Stimulated activated memory B cell treated with anti-CD40 and anti-IgM and Interleukin-4, amounts not matched to agents 10 μg/mL and 1 μg/mL and 100 μg/mL, for 72 hours (primary cell): ENCODE results near the gene HLF.

Source experiments
- ATAC-seq: fragments of 150-1000 bp; cut with Tn5 transposase; 2 replicates; pipeline ENCODE4 v1.10.0; 2021
- H3K27ac Mint-ChIP-seq: one replicate; pipeline ENCODE4 v1.8.0; 2022; ENCODE audit warnings: mild to moderate bottlenecking, mixed read lengths
- H3K27me3 Mint-ChIP-seq: one replicate; pipeline ENCODE4 v1.8.0; 2022; ENCODE audit warnings: mixed read lengths
- H3K36me3 Mint-ChIP-seq: one replicate; pipeline ENCODE4 v1.8.0; 2022; ENCODE audit warnings: mixed read lengths
- H3K4me1 Mint-ChIP-seq: one replicate; pipeline ENCODE4 v1.8.0; 2022; ENCODE audit warnings: mixed read lengths
- H3K4me3 Mint-ChIP-seq: one replicate; pipeline ENCODE4 v1.8.0; 2022; ENCODE audit warnings: mild to moderate bottlenecking, moderate library complexity, mixed read lengths
- H3K9me3 Mint-ChIP-seq: one replicate; pipeline ENCODE4 v1.8.0; 2022; ENCODE audit warnings: mixed read lengths

The HLF gene, protein sequence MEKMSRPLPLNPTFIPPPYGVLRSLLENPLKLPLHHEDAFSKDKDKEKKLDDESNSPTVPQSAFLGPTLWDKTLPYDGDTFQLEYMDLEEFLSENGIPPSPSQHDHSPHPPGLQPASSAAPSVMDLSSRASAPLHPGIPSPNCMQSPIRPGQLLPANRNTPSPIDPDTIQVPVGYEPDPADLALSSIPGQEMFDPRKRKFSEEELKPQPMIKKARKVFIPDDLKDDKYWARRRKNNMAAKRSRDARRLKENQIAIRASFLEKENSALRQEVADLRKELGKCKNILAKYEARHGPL

DNA sequence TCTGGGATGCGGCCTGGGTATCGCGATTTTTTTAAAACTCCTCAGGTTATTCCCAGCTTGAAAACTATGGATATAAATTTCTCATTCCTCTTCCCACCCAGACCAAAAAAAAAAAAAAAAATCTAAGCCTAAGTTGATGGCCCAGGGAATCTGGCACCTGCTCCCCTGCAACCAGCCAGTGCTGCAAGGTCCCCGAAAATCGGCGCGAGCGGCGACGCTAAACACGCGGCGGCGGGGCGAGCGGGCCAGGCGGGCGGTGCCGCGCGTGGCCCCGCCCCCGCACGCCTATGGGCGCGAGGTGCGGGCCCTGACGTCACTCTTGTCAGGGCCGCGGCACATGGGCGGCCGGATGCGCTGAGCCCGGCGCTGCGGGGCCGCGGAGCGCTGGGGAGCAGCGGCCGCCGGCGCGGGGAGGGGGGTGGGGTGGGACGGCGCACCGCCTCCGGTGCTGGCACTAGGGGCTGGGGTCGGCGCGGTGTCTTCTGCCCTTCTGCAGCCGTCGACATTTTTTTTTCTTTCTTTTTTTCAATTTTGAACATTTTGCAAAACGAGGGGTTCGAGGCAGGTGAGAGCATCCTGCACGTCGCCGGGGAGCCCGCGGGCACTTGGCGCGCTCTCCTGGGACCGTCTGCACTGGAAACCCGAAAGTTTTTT is at the start of gene HLF:
HLF (plus strand) TSS at position 316 of the 654 bp plus-strand sequence. CDS start 525 bp downstream, outside the sequence.
- Mint-ChIP-seq H3K27me3 (peaks cover 93% of the 10 kb centered on the region), H3K4me1 (peaks cover 15% of the 10 kb centered on the region), H3K4me3 (peak within 1 kb of the TSS; percentile 59), H3K36me3 (no peaks in the 10 kb centered on the region), H3K27ac (no peak within 1 kb of the TSS), H3K9me3 (no peaks in the 10 kb centered on the region)
- ATAC-seq = peak; percentile 84

DNA sequence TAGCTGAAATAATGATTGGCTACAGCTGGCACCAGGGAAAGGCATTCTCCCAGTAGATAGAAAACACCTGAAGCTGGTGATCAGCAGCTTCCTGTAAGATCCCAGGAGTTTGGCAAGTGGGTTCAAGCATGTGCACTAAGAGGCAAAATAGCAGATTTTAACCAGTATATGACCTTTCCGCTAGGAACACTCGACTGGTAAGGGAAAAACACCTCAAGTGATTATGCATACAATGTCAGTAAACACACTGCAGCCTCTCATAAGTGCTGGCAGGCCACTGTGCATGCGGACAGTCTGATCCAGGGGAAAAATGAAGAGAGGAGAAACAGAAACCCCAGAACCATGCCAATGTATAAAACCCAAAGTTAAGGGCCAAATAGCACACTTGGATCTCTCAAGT is 49.0 kb upstream of the HLF start:
- H3K4me3 Mint-ChIP-seq = no peak overlapping the region
- no peak overlapping the region for H3K27ac Mint-ChIP-seq
- no peak for ATAC-seq
- H3K4me1 Mint-ChIP-seq = no peaks in the 10 kb centered on the region
- H3K36me3 Mint-ChIP-seq = no peaks in the 10 kb centered on the region
- no peaks in the 10 kb centered on the region for H3K9me3 Mint-ChIP-seq
- H3K27me3 Mint-ChIP-seq = peaks cover 29% of the 10 kb centered on the region

DNA sequence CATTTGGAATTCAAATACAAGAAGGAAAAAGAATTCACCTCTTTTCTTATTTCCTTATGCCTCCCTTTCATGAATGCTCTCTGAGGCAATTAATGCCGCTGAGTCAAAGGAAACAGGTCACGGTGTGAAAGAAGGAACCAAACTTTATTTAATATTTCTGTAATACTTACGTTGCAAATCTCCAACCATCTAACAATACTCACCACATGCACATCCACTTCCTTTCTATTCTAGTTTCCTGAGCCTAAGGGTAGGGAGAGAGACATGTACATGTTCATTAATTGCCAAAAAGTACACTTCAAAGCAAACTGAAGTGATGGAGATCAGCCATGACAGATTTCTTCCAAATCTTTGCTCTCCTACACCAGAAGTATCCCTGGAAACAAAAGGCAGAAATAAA is 47.9 kb upstream of the HLF start:
- Mint-ChIP-seq H3K27ac (no peak overlapping the region), H3K4me1 (no peaks in the 10 kb centered on the region), H3K4me3 (no peak overlapping the region), H3K9me3 (no peaks in the 10 kb centered on the region), H3K36me3 (no peaks in the 10 kb centered on the region), H3K27me3 (peaks cover 29% of the 10 kb centered on the region)
- no peak for ATAC-seq

DNA sequence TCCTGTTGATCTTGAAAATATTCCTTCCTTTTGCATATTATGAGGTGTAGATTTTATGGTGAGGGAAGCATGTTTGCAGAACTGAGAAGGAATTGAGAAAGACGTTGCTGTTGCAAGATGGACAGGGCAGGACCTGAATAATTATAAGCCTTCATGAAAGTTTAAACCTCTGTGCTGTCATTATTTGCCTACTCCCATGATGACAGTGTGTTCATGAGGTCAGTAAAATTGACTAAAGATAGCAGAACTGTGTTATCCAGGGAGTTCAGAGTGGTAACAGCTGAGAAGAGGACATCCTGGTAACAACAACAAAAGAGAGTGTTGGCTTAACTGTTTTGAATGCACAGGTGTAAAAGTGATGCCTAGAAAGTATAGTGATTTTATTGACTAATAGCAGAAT is 45.3 kb upstream of the HLF start:
- no peak for ATAC-seq
- H3K4me1 Mint-ChIP-seq = no peaks in the 10 kb centered on the region
- H3K27ac Mint-ChIP-seq = no peak overlapping the region
- H3K9me3 Mint-ChIP-seq = no peaks in the 10 kb centered on the region
- H3K4me3 Mint-ChIP-seq = no peak overlapping the region
- peaks cover 38% of the 10 kb centered on the region for H3K27me3 Mint-ChIP-seq
- H3K36me3 Mint-ChIP-seq = no peaks in the 10 kb centered on the region

DNA sequence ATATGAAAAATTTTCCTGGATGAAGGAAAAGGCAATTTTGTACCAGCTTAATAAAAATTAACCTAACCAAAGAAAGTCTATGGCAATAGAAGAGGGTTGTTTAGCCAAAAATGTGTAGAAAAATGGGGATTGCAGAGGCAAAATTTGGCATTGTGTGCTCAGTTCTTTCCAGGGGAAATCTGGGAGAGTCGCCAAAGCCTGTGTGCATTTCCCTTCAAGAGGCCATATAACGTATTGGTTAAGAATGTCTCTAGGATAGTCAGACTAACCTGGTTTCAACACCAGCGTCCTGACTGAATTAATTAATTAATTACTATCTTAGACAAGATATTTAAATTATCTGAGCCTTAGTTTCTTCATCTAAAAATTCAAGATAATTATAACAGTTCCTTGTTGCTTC is 44.8 kb upstream of the HLF start:
- no peak for ATAC-seq
- no peaks in the 10 kb centered on the region for H3K36me3 Mint-ChIP-seq
- H3K27ac Mint-ChIP-seq = no peak overlapping the region
- H3K4me1 Mint-ChIP-seq = no peaks in the 10 kb centered on the region
- peaks cover 39% of the 10 kb centered on the region for H3K27me3 Mint-ChIP-seq
- no peak overlapping the region for H3K4me3 Mint-ChIP-seq
- no peaks in the 10 kb centered on the region for H3K9me3 Mint-ChIP-seq

DNA sequence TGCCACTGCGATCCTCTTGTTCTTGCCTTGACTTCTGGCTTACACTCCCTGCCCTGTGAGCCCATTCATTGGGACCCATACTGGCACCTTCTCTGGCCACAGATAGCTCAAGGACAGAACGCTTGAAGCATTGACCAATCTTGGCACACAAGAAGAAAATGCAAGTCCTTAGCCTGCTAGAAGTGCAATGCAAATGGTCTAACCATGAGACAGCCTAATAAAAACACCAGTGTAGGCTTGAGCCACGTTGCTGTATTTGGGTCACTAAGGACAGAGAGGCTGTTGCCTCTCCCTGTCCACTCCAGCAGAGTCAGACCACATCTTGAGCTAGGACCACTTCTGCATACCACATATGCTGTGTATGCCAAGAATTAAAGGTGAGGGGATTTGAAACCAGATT is 41.2 kb upstream of the HLF start:
- H3K4me1 Mint-ChIP-seq = no peaks in the 10 kb centered on the region
- peaks cover 37% of the 10 kb centered on the region for H3K27me3 Mint-ChIP-seq
- no peaks in the 10 kb centered on the region for H3K9me3 Mint-ChIP-seq
- H3K36me3 Mint-ChIP-seq = no peaks in the 10 kb centered on the region
- peak; percentile 8 for ATAC-seq
- H3K4me3 Mint-ChIP-seq = no peak overlapping the region
- no peak overlapping the region for H3K27ac Mint-ChIP-seq

DNA sequence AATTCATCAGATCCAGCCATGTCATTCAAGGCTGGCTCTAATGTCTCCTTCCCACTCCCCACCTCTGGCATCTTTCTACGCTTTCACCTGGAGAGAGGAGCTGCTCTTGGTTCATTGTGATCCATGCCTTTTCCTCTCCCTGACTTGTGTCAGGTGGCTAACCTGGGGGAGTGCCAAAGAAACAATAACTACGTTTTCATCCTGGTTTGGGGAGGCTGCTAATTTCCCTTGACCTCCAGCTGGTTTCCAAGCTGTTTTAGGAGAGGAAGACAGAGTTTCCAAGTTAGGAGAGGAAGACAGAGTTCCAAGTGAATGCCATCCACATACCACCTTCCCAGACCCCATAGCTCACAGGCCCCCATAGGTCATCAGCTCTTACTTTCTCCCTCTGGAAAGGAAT is 40.0 kb upstream of the HLF start:
- Mint-ChIP-seq H3K36me3 (no peaks in the 10 kb centered on the region), H3K4me1 (no peaks in the 10 kb centered on the region), H3K9me3 (no peaks in the 10 kb centered on the region), H3K4me3 (no peak overlapping the region), H3K27me3 (peaks cover 30% of the 10 kb centered on the region), H3K27ac (no peak overlapping the region)
- ATAC-seq = no peak

DNA sequence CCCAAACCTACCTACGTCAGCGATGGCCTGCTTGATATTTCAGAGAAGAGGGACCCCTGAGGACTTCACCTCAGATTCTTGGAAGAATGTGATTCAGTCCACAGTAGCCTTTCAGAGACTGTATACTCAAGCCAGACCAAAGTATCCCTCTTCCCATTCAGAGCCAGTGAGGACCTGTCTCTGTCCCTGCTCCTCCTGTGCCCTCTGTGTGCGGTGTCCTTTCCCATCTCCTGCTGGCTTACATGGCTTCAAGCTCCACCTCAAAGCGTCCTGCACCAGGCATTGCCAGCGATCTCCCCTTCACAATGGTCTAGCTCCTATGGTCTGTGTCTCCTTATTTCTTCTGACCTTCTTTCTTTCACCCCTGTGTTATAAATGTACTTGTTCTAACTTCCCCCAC is 39.5 kb upstream of the HLF start:
- Mint-ChIP-seq H3K27ac (no peak overlapping the region), H3K36me3 (no peaks in the 10 kb centered on the region), H3K4me3 (no peak overlapping the region), H3K9me3 (no peaks in the 10 kb centered on the region), H3K27me3 (peaks cover 33% of the 10 kb centered on the region), H3K4me1 (no peaks in the 10 kb centered on the region)
- ATAC-seq = no peak

DNA sequence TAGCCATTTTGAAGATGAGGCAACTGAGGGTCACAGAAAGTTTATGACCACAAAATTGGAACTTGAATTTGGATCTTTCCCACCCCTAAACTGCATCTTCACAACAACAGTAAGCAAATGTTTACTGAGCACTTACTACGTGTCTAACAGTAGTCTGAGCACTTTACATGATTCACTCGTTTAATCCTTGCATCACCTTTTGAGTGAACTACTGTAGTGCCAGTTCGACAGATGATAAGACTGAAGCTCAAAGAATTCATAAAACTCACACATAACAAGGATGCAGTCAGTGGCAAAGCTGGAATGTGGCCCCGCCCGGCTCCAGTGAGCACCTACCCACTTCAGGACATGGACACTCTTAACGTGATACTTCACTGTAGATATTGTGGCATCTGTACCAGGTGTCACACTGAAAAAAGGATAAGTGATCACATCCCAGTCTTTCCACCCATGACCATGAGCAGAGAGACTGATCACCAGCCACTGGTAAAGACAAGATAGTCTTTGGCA is 36.0 kb upstream of the HLF start:
- Mint-ChIP-seq H3K36me3 (no peaks in the 10 kb centered on the region), H3K27ac (no peak overlapping the region), H3K27me3 (peaks cover 30% of the 10 kb centered on the region), H3K4me1 (peaks cover under 1% of the 10 kb centered on the region), H3K4me3 (no peak overlapping the region), H3K9me3 (peaks cover 3% of the 10 kb centered on the region)
- no peak for ATAC-seq

DNA sequence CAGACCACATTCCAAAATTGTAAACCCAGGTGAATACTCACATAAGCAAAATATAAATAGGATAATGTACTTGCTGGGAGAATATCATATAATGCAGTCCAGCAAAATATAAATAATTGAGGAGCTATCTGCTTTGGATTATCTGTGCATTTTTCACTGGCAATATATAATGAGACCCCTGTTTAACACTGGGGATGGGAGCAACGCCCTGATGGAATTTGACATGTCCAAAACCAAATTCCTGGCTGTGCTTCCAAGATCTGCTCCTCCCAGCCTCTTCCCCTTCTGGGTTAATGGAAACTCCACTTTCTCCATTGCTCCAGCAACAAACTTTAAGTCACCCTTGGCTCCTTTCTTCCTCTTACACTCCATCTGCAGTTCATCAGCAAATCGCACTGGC is 35.5 kb upstream of the HLF start:
- peaks cover 3% of the 10 kb centered on the region for H3K9me3 Mint-ChIP-seq
- no peak overlapping the region for H3K27ac Mint-ChIP-seq
- no peaks in the 10 kb centered on the region for H3K36me3 Mint-ChIP-seq
- peaks cover 29% of the 10 kb centered on the region for H3K27me3 Mint-ChIP-seq
- ATAC-seq = no peak
- no peak overlapping the region for H3K4me3 Mint-ChIP-seq
- H3K4me1 Mint-ChIP-seq = peaks cover 6% of the 10 kb centered on the region

DNA sequence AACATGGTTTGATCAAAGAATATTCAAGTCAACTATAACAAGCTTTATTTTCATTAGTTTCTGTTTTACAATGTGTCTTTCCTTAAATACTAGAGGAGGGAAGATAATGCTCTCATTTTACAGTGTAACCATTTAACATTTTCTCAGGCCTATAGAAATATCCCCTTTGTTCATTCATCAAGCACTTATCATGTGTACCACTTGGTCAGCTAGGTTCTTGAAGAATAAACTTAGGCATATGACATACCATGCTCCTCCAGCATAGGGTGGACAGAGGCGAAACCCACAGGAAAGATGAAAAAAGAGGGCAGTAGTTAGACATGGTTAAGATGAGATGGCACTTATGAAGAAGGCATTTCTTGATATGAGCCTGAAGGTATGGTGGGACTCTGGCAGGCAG is 34.0 kb upstream of the HLF start:
- H3K4me3 Mint-ChIP-seq = no peak overlapping the region
- H3K27me3 Mint-ChIP-seq = peaks cover 21% of the 10 kb centered on the region
- H3K27ac Mint-ChIP-seq = no peak overlapping the region
- no peak for ATAC-seq
- peaks cover 3% of the 10 kb centered on the region for H3K9me3 Mint-ChIP-seq
- no peaks in the 10 kb centered on the region for H3K36me3 Mint-ChIP-seq
- H3K4me1 Mint-ChIP-seq = peaks cover 9% of the 10 kb centered on the region

DNA sequence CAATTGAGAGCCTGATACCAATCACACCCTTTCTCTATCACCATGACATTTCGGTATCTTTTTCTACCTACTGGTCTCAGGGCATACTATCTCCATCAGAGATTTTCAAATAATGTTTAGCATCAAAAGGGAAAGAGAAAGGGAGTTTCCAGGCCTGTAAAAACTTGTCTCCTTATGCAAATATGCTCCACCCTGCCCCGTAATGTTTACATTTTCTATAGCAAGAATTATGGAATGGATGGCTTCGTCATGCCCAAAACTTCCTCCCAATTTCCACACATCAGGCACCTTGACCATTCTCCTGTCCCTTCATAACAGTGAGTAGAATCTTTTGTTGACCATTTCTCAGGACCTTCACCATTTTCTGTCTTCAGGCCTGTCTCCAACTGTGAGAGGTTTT is 30.9 kb upstream of the HLF start:
- no peak for ATAC-seq
- peaks cover 15% of the 10 kb centered on the region for H3K27me3 Mint-ChIP-seq
- no peak overlapping the region for H3K4me3 Mint-ChIP-seq
- H3K9me3 Mint-ChIP-seq = peaks cover 6% of the 10 kb centered on the region
- H3K27ac Mint-ChIP-seq = no peak overlapping the region
- H3K36me3 Mint-ChIP-seq = no peaks in the 10 kb centered on the region
- H3K4me1 Mint-ChIP-seq = peaks cover 23% of the 10 kb centered on the region

DNA sequence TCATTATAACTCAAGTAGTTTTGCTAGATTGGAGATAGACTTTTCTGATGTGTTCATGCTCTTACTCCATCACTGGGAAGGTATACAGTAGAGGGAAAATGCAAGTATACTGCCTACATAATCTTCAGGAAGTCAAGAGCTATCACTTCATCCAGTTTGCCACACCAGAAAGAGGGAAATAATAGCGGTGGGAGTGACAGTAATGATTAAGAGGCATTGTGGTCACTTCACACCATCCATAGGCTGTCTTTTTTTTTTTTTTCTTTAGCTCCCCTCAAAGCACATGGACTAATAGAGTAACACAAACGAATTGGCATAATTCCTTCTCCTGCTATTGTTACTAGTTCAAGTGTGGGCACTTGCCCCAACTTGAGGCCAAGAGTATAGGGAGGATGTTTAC is 28.4 kb upstream of the HLF start:
- ATAC-seq = no peak
- H3K9me3 Mint-ChIP-seq = peaks cover 6% of the 10 kb centered on the region
- H3K4me1 Mint-ChIP-seq = peaks cover 23% of the 10 kb centered on the region
- no peaks in the 10 kb centered on the region for H3K27me3 Mint-ChIP-seq
- no peak overlapping the region for H3K27ac Mint-ChIP-seq
- no peak overlapping the region for H3K4me3 Mint-ChIP-seq
- no peaks in the 10 kb centered on the region for H3K36me3 Mint-ChIP-seq

DNA sequence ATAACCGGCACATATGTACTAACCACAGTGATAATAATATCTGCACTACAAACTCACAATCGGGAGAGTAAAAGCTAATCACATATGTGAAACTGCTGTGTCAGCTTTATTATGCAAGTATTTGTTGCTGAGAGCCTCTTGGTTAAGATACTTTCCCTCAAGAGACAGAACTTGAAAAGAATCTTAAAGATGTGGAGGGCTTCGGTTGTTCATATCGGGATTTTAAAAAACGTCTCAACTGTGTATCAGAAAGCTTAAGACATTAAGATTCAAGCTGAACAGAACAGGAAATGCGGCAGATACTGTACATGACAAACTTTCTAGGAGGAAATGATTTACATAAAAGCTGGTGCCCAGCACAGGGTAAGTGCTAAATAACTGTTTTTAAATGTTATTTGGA is 27.5 kb upstream of the HLF start:
- Mint-ChIP-seq H3K27me3 (peaks cover 8% of the 10 kb centered on the region), H3K27ac (no peak overlapping the region), H3K9me3 (peaks cover 8% of the 10 kb centered on the region), H3K4me1 (peaks cover 23% of the 10 kb centered on the region), H3K4me3 (peak overlapping the region; percentile 58), H3K36me3 (no peaks in the 10 kb centered on the region)
- no peak for ATAC-seq

DNA sequence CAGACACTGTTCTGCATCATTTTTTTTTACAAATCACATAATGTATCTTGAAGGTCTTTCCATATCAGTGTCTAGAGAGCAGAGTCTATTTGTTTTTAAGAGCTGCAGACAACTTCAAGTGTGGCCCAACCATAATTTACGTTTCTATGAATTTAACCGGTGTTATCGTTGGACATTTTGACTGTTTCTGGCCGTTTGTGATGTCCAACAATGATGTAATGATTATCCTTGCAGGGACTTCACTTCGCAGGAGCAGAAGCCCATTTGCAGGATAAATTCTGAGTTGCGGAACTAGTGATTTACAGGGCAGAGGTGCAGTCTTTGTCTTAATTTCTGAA is 26.9 kb upstream of the HLF start:
- peaks cover 23% of the 10 kb centered on the region for H3K4me1 Mint-ChIP-seq
- H3K27me3 Mint-ChIP-seq = peaks cover 12% of the 10 kb centered on the region
- ATAC-seq = no peak
- H3K36me3 Mint-ChIP-seq = no peaks in the 10 kb centered on the region
- H3K27ac Mint-ChIP-seq = no peak overlapping the region
- H3K4me3 Mint-ChIP-seq = peak overlapping the region; percentile 72
- H3K9me3 Mint-ChIP-seq = peaks cover 8% of the 10 kb centered on the region
